Activated gamma-delta T cell treated with Interleukin-2 at 50 U/mL for 16 hours (primary cell): ENCODE data around the gene PSMB5.
A peak's percentile ranks its signal among the peaks of the same experiment; 100 is the strongest.

ENCODE experiments used
- DNase-seq: peaks from one replicate; pipeline ENCODE4 v3.0.0-alpha.2; 2020

Gene PSMB5

DNA sequence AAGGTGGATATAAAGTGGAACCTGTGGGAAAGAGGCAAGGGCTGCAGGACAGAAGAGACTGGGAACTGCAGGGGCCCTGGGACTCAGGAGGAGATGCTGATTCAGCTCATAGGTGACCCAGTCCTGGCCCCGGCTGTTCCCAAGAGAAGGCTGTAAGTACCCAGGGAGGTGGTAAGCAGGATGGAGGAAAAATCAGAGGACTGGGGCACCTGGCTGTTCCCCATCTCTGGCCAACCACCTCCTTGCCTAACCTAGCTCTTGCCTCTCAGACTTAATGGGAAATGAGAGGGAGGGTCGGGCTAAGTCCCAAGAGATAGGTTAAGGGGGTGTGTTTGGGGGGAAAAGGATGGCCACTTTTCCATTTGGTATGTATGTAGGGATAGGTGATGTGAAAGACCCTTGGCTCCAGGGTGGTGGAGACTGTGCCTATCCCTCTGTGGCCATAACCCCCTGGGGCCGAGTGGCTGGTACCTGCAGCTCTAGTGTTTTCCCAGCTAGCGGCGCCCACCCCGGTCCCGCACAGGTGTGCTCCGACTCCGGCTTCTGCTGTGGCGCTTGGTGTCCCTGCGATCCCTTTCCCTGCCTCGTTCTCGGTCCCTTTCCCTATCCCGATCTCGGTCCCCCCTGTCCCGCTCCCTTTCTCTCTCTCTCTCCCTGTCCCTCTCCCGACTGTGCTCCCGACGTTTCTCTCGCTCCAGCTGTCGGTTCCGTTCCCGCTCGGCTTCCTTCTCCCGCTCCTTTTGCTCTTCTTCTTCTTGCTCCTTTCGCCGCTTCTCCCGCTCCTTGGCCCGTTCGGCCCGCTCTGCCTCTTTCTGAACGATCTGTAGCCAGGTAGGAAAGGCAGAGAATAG is 24.2 kb upstream of the PSMB5 start:
- no peak for DNase-seq

DNA sequence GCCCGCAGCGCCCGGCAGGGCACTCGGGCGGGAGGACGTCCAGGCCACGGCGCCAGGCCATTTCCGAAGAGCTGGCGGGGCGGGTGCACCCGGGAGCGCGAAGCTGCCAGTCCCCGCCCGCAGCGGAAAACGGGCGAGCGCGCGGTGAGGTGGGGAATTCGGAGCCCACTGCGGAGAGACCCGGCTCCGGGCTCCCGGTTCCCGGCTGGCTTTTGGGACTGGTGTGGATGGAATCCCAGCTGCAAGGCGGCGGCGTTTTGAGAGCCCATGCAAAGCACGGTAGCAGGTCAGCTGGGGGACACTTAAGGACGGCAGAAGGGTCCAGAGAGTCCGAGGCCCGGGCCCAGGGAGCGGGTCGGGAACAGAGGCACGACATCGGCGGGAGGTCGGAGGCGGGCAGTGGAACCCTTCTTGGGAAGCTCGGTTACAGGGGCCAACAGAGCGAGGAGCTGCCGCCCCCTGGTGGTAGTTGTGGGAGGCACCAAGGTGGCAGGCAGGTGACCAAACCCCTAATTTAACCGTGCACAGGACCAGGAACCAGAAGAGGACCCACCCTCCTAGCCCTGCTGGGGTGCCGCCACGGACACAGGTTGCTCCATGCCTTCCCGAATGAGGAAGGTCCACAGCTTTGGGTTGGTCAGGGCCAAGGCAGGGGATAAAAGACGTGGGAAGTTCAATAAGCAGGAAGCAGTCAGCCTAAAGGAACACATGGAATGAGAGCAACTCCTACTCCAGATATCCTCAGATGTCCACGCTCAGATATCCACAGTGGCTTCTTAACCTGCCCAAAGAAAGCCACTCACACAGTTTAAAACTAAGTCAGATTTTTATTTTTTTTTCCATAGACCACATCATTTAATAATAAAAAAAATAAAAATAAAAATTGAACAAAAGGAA is 23.3 kb upstream of the PSMB5 start:
- DNase-seq, result peak; percentile 89

DNA sequence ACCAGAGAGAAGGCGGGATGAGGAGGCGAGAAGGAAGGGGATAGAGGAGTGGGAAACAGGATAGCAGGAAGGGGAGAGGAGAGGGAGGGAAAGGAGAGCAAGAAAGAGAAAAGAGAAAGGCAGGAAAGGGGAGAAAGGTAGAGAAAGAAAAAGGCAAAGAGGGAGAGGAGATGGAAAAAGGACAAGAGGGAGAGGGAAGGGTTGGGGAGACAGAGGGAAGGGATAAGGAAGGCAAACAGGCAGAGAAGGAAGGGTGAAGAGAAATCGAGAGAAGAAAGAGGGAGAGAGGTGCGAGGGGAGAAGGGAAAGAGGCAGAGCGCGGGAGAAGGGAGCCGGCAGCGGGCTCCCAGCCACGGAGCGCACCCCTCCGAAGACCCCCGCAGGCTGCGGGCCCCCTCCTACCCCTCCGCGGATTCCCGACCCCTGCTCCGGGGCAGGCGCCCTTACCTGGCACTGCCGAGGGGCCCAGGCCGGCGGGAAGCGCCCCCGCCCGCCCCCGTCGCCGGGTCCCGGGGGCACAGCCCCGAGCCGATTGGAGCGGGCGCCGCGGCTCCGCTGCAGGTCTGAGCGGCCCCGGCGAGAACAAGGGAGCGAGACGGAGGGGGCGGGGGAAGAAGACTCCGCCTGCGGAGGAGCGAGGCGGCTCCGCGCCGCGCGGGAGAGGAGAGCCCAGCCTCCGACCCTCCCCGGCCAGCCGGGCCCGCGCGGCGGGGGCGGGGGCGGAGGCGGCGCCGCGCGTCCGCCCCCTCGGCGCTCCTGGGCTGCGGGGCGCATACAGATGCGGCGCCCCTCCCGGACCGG is 22.5 kb upstream of the PSMB5 start, which contains the start of gene CDH24:
TSS of gene CDH24 (minus strand) at position 565 of the 801 bp plus-strand sequence. CDS start 1,787 bp downstream, outside the sequence.
- DNase-seq, result peak; percentile 62

DNA sequence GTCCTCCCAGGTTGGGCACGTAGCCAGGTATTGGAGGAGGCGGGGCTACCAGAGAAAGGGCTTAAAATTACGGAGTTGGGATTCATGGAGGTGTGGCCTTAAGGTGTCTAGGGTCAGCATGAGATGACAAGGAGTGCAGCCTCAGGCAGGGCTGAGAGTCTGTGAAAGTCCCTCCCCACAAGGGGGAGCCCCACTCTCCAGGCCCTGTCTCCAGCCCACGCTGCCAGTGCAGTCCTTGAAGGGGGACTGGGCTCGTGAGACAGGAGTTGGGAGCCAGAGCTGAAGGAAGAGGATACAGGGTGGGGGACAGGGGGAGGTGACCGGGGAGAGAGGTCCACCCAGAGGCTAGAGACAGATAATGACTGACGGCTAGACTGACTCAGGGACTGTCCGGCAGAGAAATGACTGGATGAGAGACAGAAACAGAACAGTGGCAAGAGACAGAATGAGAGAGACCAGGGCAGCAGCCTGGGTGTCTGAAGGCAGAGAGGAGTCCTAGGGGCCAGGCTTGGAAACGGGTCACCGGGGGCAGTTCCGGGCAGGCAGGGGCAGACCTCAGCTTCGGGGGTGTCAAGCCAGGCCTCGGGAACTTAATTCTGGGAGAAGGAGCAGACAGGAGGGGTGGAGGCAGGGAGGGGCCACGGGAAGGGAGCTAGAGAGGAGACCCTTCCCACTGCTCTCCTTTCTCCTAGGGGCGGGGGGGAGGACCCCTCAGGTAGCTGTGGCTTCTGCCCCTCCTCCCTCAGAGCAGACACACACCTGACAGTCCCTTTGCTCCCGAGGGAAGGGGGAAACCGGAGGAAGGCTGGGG is 21.6 kb upstream of the PSMB5 start:
- peak; percentile 64 for DNase-seq

DNA sequence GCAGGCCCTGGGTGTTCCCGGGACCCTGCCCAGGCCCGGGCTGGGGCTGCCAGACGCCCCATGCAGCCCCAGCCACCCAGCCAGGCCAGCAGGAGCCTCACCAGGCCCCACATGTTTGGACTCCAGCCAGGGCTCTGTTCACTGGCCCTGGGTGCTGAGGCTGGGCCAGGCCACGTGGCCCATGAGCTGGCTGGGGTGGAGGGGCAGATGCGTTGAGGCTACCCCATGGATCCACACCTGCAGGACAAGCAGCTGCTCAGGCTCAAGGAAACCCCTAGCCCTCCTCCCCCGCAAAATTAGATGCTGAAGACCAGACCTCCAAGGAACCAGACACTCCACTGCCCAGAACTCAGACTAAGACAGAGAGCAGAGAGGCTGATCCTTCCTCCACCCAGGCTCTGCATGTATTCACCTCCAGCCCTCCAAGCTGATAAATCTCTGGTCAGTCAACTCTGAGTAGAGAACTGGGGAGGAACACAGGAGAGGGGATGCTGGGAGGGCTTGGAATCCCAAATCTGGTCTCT is 21.0 kb upstream of the PSMB5 start:
- no peak for DNase-seq

DNA sequence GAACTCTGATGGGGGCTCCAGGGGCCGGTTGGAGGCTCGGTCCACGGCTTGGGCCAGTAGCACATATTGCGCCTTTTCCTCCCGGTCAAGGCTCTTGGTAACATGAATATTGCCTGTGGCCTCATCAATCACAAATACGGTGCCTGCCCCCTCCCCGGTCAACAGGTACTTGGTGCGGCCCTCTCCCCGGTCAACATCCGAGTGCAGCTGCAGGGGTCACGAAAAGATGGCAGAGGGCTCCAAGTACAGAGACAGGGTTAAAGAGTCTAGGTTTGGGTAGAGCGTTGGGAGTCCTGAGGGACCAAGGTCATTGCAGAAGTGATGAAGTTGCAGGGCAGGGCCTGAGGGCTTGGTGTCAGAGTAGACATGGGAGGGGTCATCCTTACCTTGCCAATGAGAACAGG is 20.4 kb upstream of the PSMB5 start:
- no peak for DNase-seq

DNA sequence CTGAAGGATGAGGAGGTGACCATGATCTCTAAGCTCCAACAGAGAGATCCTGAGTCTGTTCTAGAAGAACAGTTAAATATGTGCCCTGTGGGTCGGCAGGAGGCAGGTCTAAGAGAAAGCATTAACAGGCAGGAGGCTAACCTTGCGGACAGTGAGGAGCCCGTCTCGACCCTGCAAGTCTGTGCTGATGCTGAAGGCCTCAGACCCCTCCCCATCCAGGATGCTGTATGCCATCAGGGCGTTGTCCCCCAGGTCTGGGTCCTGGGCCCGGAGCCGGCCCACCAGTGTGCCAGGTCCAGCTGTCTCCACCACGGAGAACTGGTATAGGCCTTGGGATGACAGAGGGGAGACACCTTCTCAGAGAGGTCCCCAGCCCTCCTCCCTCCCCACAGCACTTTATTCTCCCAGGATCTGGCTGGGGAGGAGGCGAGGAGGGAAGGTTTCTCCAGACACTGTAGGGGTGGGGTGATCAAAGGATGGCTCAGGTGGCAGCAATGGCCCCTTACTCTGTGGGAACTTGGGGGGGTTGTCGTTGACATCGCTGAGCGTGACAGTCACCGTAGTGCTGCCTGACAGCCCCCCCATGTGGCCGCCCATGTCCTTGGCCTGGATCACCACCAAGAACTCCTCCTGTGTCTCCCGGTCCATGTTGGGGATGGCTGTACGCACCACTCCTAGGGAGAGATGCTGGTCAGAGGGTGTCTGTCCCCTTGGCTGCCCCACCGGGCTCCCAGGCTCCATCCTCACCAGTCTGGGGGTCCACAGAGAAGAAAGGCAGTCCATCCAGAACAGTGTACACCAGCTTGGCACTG is 19.5 kb upstream of the PSMB5 start:
- no peak for DNase-seq

DNA sequence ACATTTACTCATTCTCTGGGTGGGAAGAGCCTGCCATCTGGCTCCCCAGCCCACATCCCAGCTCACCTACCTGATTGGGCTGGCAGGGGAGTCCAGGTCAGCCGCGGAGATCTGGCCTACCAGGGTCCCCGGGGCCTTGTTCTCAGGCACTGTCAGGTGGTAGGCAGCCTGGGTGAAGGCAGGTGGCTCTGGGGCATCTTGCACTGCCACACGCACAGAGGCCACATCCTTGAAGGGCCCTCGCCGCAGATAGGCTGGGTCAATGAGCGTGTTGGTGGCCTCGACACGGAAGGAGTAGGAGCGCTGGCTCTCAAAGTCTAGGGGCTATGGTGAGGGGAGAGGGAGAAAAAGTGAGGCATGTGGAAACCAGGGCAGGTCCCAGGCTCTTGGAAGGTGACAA is 18.7 kb upstream of the PSMB5 start:
- no peak for DNase-seq

DNA sequence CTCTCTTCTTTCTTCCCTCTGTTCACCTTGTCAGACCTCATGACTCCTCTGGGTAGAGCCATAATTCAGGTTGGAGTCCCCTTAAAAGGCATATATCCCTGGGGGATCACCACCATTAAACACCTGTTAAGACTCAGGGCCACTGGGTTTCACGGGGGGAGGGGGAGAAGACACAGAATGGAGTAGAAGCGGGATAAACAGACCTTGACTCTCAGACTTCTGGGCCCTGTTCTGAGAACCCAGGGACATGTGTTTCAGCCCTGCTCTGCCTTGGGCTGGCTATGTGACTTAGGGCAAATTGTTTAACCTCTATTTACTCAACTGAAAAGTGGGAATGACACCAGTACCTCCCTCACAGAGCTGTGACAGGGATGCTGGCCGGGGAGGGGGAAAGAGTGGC is 18.0 kb upstream of the PSMB5 start:
- no peak for DNase-seq

DNA sequence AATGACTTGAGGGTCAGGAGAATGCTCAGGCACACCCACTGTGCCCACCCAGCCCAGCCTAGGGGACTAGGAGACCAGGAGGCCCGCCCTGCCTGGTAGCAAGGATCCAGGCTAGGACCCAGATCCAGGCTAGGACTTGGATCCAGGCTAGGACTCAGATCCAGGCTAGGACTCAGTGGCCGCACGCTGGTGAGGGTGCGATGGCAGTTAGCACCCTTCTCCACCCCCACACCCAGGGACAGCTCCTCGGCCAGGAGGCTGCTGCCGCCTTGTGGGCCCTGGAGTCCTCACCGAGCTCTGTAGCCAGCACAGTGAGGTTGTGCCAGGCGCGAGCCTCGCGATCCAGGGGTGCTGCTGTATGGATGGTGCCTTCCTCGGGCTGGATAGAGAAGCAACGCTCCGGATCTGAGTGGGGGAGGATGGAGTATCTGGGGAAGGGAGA is 17.5 kb upstream of the PSMB5 start:
- DNase-seq, result no peak

DNA sequence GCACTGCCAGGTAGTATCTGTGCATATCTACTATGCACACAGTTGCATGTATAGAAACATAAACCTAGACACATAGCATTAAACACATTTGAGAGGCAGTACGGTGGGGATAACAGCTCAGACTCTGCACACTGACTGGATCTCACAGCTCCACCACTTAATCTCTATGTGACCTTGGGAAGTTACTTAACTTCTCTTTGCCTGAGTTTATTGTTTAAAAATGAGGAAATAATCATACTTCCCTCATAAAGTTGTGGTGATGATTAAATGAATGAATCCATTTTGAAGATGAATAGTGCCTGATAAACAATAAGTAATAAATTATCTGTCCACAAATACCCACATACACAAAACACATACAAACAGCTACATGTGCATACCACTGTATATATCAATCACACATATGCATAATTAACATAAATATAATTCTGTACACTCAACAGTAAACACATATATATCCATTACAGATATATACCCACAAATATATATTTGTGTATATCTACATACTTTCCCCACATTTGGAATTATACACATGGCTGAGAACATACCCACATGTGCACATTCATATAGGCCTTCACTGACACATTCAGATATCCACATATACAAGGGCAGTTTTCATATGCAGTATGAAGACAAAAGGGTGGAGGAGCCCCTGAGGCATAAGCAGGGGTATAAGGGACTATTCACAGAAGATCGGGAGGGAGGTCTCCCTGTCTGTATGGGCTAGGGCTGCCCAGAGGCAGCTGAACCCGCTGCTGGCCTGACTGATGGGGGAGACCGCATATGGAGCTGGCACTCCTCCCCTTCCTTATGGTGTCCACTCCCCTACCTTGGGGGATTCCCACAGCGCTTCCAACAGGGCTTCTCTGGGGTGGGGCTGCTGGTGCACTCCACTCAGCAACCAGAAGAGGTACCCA is 16.7 kb upstream of the PSMB5 start:
- no peak for DNase-seq

DNA sequence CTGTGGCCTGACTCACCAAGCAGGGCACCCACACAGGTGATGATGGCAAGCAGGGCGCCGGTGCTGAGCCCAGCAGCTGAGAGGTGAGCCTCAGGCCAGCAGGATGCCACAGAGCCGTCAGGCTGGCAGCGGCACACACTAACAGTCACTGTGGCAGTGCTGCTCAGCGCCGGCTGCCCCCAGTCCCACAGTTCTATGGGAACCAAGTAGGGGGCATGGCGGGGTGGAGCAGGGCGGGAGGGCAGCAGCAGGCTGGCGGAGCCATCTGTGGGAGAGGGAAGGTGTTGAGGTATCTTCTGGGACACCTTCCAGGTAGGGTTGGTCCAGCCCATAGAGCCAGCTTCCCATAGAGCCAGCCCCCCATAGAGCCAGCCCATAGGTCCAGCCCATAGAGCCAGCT is 14.3 kb upstream of the PSMB5 start:
- no peak for DNase-seq

DNA sequence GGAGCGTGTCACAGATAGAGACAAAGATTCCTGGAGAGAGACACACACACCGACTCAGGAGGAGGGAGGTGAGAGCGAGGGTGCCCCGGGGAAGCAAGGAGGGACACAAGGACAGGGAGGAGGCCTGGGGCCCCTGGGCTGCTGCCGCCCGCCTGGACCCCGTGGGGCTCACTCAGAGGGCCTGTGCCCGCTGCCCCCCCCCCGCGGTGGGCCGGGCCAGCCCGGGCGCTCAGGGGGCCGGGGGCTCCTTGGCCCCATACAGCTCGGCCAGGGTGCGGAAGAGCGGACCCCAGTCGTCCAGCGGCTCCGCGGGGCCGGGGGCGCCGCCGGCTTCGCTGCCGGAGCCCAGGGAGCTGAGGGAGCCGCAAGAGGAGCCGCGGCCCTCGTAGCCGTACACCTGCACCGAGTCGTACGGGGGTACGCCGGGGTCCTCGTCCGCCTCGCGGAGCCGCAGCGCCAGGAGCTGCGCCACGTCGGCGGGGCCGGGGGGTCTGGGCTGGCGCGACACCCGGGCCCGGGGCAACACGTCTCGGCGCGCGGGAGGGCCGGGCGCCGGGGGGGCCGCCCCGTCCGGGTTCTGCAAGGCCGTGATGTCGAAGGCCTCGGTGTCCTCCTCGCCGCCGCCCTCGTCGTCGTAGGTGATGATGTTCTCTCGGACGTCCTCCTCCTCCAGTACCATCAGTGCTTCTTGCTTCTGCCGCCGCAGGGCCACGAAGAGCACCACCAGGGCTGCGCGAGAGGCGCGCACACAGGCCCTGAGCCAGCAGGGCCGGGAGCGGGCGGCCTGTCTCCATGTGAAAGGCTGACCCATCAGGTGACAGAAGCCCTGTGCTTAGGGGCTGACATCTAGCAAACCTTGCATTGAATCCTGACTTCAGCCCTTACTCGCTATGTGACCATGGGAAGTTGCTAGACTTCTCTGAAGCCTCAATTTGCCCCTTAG is 13.3 kb upstream of the PSMB5 start:
- no peak for DNase-seq

DNA sequence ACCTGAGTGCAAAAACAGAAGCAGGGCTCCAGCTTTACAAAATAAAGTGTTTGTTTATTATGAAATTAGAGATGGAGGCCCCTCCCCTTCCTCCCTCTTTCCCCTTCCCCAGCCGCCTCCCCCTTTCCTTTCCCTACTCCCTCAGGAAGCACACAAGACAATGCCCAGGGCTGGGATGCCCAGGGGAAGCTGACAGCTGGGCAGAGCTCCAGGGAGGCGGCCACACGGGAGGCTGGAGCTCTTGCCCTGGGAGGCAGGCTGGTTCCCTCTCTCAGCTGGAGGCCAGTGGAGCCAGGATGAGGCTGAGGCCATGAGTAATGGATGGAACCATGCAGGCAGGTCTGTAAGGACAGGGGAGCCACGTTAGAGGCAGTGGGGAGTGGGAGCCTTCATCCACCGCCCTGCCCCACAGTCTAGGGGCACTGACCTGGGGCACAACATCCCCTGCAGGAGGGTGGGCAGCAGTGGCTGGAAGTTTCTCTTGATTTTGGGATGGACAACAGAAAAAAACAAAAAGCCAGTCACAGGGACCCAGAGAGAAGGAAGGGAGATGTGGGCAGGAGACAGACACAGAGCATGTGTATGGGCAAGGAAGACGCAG is 12.4 kb upstream of the PSMB5 start:
- DNase-seq, result no peak

DNA sequence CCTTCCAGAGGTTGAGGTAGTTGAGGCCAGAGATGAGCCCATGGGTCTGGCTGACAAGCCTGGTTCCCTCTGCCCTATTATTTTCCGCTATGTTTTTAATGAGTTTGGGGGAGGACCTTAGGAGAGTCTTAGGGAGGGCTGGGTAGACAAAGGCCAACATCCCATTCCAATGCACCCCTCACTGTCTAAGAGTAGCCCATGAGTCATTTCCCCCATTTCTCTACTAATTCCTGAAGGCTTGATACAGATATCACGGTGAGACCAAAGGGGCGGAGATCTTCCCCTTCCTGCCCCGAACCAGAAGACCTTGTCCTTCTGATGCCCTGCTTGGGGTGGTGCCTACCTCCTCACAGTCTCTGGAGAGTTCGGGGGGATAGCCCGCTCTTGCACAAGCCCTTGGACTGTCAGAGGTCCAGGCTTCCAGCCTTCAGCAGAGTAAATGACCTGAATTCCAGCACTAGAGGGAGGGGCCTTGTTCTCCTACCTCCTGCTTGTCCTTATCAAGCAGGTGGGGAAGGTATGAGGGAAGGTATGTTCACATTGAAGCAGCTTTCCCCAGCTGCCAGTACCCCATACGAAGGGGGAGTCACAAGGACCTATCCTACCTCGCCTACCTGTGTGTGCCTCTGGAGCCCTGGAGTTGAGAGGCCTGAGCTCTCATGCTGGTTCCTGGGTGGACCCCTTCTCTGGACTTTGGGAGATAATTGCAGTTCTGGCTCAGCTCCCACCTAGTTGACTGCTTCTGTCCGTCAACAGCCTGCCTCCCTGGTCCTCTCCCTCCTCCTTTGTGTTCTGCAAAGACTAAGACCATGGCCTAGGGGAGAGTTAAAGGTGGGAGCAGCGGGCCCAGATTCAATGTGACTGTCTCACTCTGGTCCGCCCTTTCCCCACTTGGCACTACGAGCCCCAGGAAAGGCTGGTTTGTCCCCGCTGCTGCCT is 11.0 kb upstream of the PSMB5 start:
- no peak for DNase-seq

DNA sequence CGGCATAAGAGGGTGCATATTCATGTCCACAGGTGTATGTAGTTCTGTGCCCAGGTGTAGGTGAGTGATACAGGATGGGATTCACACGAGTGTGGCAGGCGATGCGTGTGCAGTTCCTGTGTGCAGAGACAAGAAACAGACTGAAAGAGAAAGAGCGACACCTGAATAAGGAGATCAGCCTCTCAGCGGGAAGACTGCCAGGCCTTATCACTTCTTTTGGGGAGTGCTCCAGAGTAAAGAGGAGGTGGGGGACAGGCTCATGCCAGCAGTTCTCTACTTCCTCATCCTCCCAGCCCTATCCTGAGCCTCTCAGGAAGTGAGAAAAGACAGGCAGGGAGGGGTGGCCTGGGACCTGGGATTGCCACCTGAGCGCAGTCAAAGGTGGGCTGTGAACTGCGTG is 10.1 kb upstream of the PSMB5 start:
- DNase-seq, result no peak

DNA sequence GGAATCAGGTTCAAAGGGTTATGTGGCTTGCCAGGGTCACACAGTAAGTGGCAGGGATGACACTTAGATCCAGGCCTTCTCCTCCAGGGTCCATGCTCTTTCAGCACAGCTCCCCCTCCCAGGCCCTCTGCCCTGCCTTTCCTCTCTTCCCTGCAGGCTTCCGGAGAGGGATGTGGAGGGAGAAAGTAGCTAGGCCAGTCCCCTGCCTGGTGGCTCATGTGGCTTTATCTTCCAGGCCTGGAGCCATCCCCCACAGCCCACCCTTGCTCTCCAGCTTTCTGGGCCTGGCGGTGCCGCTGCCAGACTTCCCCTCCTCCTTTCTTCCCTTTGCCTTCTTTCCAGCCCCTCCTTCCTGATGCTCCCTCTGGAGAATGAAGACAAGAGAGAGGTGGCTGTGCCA is 9.1 kb upstream of the PSMB5 start:
- DNase-seq, result no peak
